Adrenal gland (tissue), 5 donors: ENCODE measurements around the gene TRIM16.

Source experiments
- CTCF ChIP-seq, 6 experiments: fragments of 450-650 bp in 4 of 6; fragments of 200-600 bp in 2 of 6; sonication (generic) in 1 of 6; IDR thresholded peaks; 1 replicate in 5 of 6; 2 replicates in 1 of 6; pipeline versions ENCODE4 v1.5.1 to v1.8.0; 2016 to 2021; ENCODE audit warnings: antibody characterized with exemption in 6 of 6, mild to moderate bottlenecking in 2 of 6, moderate library complexity in 1 of 6
- POLR2A ChIP-seq, 2 donors: fragments of 450-650 bp; IDR thresholded peaks; one replicate each; pipeline ENCODE4 v1.6.1; 2017; ENCODE audit warnings: antibody characterized with exemption in 2 of 2, mild to moderate bottlenecking in 2 of 2, moderate library complexity in 1 of 2
- donor health status: DM: no; HTN: no; CAD: no.

DNA sequence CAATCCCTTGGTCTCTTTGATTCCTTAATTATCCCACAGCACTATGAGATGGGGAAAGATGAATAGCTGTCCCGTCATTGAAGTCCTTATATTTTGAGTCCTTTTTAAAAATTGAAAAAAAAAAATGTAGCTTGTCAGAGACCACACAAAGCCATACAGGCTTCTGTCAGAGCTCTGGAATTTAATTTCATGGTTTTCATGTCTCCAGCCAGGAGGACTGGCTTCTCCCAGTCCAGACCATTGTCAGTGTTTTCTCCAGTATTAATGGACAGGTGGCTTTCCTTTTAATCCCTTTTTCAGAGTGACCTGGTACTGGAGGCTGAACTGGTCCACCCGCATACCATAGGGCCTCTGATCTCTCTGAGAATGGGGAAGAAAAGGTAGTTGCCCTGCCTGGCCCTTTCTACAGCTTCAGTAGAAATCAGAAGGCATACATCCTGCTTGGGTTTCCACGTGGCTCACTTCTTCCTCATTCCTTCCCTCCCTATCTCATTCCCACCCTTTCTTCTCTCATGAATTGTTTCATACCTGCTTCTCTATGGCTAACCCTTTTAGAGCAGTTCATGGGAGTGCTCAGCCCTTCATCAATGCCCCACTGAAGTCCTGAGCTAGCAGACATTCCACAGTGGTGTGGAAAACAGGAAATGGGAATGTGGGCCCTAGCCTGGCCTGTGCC, 29.1 kb downstream of the TRIM16 start:
- TF ChIP-seq CTCF (IDR thresholded peaks at IDR 0.05) = no peak
- TF ChIP-seq POLR2A (IDR thresholded peaks at IDR 0.05) = no peak
